ENCODE results near the gene SPEM3.

- TF ChIP-seq EZH2 (IDR thresholded peaks at IDR 0.05; ENCODE audit: insufficient read depth, poor library complexity, severe bottlenecking) (no peak), EZH2phosphoT487 (IDR thresholded peaks at IDR 0.05; ENCODE audit: insufficient read depth, low read depth) (no peak)
Measured at GRCh38 chr17:7389924-7390910, 38.4 kb upstream of the SPEM3 start.
